H1 (cell line): ENCODE data around the gene TENT4B. TPM values are rescaled to one million over a fixed set of nuclear protein-coding genes. Genes with fewer than 3 reads are reported as not detected.

Experiments used
- GTF2F1 ChIP-seq: IDR thresholded peaks from 2 replicates; pipeline ENCODE4 v1.6.1; 2012; ENCODE audit warnings: low read depth, low read length, improper control_type of control experiment, borderline replicate concordance
- KDM1A ChIP-seq: fragments of 200-600, 300-600 bp; sonication (generic); IDR thresholded peaks from 2 replicates; pipeline ENCODE4 v1.7.1; 2016; ENCODE audit warnings: mild to moderate bottlenecking, low read length, borderline replicate concordance
- RFX5 ChIP-seq: IDR thresholded peaks from 2 replicates; pipeline ENCODE4 v1.6.1; 2011; ENCODE audit warnings: low read depth, low read length, improper control_type of control experiment, borderline replicate concordance
- SUZ12 ChIP-seq: fragments of 200-600 bp; sonication (generic); IDR thresholded peaks from 2 replicates; pipeline ENCODE4 v1.6.1; 2012; ENCODE audit warnings: mild to moderate bottlenecking, inconsistent platforms, low read length, moderate library complexity, mixed read lengths
- TAF1 ChIP-seq: IDR thresholded peaks from 2 replicates; pipeline ENCODE4 v1.6.1; 2011; ENCODE audit warnings: mild to moderate bottlenecking, low read depth, low read length
- YY1 ChIP-seq: IDR thresholded peaks from 2 replicates; pipeline ENCODE4 v1.6.1; 2011; ENCODE audit warnings: low read depth, mild to moderate bottlenecking, low read length
- polyA plus RNA-seq, 7 experiments: library from polyadenylated mRNA; depleted of rRNA in 3 of 7; stranded (reverse) in 5 of 7; unstranded in 2 of 7; fragments of >200 nt in 5 of 7; fragments of 200-250 nt in 2 of 7; gene quantifications; 1 replicate in 5 of 7; 2 replicates in 1 of 7; 4 replicates in 1 of 7; pipeline versions ENCODE4 v1.2.1 to v1.2.3, GENCODE V29; 2011 to 2013; ENCODE audit warnings: missing spikeins in 2 of 7, mixed read lengths in 2 of 7
- total RNA-seq: library from RNA; stranded (reverse); fragmentation: NEBNext Ultra II Directional; extraction: Animal tissue kit (Norgen Biotek cat#: 25700); gene quantifications from 2 replicates; pipeline ENCODE4 v1.2.1, GENCODE V29; 2021

TENT4B gene
- total and polyA plus RNA-seq, 2 of the 8 experiments (the other 6 are each of a cell fraction or from before 2014, with no cell fraction given), result 4.2 to 15.7 TPM

DNA sequence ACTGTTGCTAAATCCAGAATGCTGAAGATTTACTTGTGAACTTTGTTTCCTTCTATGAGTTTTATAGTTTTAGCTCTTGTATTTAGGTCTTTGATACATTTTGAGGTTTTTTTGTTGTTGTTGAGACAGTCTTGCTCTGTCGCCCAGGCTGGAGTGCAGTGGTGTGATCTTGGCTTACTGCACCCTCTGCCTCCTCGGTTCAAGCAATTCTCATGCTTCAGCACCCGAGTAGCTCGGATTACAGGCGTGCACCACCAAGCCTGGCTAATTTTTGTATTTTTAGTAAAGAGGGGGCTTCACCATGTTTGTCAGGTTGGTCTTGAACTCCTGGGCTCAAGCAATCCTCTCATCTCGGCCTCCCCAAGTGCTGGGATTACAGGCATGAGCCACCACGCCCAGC lies 14.4 kb downstream of the TENT4B start (continued):
- TF ChIP-seq TAF1 (no peak), RFX5 (no peak), YY1 (no peak), SUZ12 (no peak), GTF2F1 (no peak), KDM1A (no peak)
